HepG2 (cell line): ENCODE data around the gene SH3PXD2A. TPM values are rescaled to one million over a fixed set of nuclear protein-coding genes. Genes with fewer than 3 reads are reported as not detected.

Experiments
- CREB1 ChIP-seq, 2 experiments: fragments of 450-650 bp in 1 of 2; IDR thresholded peaks; 2 replicates each; pipeline ENCODE4 v1.6.1; 2016 to 2017; ENCODE audit warnings: control low read depth in 1 of 2, mild to moderate bottlenecking in 1 of 2, missing compliant biosample characterization in 1 of 2, missing genetic modification characterization in 1 of 2
- FOXA1 ChIP-seq, 2 experiments: fragments of 450-650 bp in 1 of 2; sonication (generic) in 1 of 2; formaldehyde crosslinking in 1 of 2; IDR thresholded peaks; 2 replicates each; pipeline versions ENCODE4 v1.4.0 to v1.6.1; 2016 to 2020; ENCODE audit warnings: missing genetic modification reagents in 1 of 2
- KLF6 ChIP-seq: IDR thresholded peaks from 2 replicates; pipeline ENCODE4 v1.8.0; 2016; ENCODE audit warnings: missing biosample characterization, missing genetic modification reagents
- NRL ChIP-seq: sonication (generic); formaldehyde crosslinking; IDR thresholded peaks from 2 replicates; pipeline ENCODE4 v1.5.0; 2020; ENCODE audit warnings: missing genetic modification reagents, mild to moderate bottlenecking, moderate library complexity, borderline replicate concordance
- PAX8 ChIP-seq: sonication (generic); formaldehyde crosslinking; IDR thresholded peaks from 2 replicates; pipeline ENCODE4 v1.8.0; 2022; ENCODE audit warnings: mild to moderate bottlenecking, missing genetic modification reagents, borderline replicate concordance
- SNRNP70 ChIP-seq: fragments of 200-400 bp; formaldehyde crosslinking; IDR thresholded peaks from 2 replicates; pipeline ENCODE4 v1.6.1; 2017; ENCODE audit warnings: mild to moderate bottlenecking, low read depth, low read length, moderate library complexity
- SRF ChIP-seq: IDR thresholded peaks from 2 replicates; pipeline ENCODE4 v1.6.1; 2011; ENCODE audit warnings: mild to moderate bottlenecking, low read depth, low read length, moderate library complexity
- ZMYM2 ChIP-seq: sonication (generic); formaldehyde crosslinking; IDR thresholded peaks from 2 replicates; pipeline ENCODE4 v1.8.0; 2022; ENCODE audit warnings: mild to moderate bottlenecking, missing genetic modification reagents
- ZNF251 ChIP-seq: sonication (generic); formaldehyde crosslinking; IDR thresholded peaks from 2 replicates; pipeline ENCODE4 v1.9.0; 2021; ENCODE audit warnings: mild to moderate bottlenecking, missing genetic modification reagents
- ZNF260 ChIP-seq: sonication (generic); formaldehyde crosslinking; IDR thresholded peaks from 2 replicates; pipeline ENCODE4 v1.4.0; 2020; ENCODE audit warnings: missing genetic modification reagents, low read depth, mild to moderate bottlenecking, borderline replicate concordance
- ZNF558 ChIP-seq: sonication (generic); formaldehyde crosslinking; IDR thresholded peaks from 2 replicates; pipeline ENCODE4 v1.9.0; 2022; ENCODE audit warnings: mild to moderate bottlenecking, missing genetic modification reagents, borderline replicate concordance
- ZNF792 ChIP-seq: IDR thresholded peaks from 2 replicates; pipeline ENCODE4 v1.6.1; 2016
- polyA plus RNA-seq, 8 experiments: library from polyadenylated mRNA; depleted of rRNA in 3 of 8; stranded (reverse) in 7 of 8; unstranded in 1 of 8; fragments of >200 nt; fragmentation: Illumina TruSeq in 4 of 8; extraction: Trizol in 4 of 8; gene quantifications; 2 replicates each; pipeline versions ENCODE4 v1.2.1 to v1.2.3, GENCODE V29; 2011 to 2016; ENCODE audit warnings: low read depth in 4 of 8, missing spikeins in 1 of 8, mixed read lengths in 1 of 8; ENCODE audit not compliant: insufficient read depth in 1 of 8
- total RNA-seq, 5 experiments: library from RNA; depleted of rRNA; stranded (reverse); fragments of >200 nt; fragmentation: Illumina TruSeq; extraction: Trizol; gene quantifications; 2 replicates each; pipeline ENCODE4 v1.2.3, GENCODE V29; 2016; ENCODE audit warnings: low read depth in 1 of 5
- TF ChIP-seq, protein P1 (sequence below): sonication (generic); formaldehyde crosslinking; IDR thresholded peaks from 2 replicates; pipeline ENCODE4 v1.4.0; 2020; ENCODE audit warnings: missing genetic modification reagents, borderline replicate concordance
- TF ChIP-seq, protein P2 (sequence below): sonication (generic); formaldehyde crosslinking; IDR thresholded peaks from 2 replicates; pipeline ENCODE4 v1.4.0; 2020; ENCODE audit warnings: missing genetic modification reagents, borderline replicate concordance
- TF ChIP-seq, protein P3 (sequence below): sonication (generic); formaldehyde crosslinking; IDR thresholded peaks from 2 replicates; pipeline ENCODE4 v1.8.0; 2022; ENCODE audit warnings: missing genetic modification reagents, low read depth, mild to moderate bottlenecking, borderline replicate concordance
- TF ChIP-seq, protein P4 (sequence below): sonication (generic); formaldehyde crosslinking; IDR thresholded peaks from 2 replicates; pipeline ENCODE4 v1.4.0; 2020; ENCODE audit warnings: mild to moderate bottlenecking, missing genetic modification reagents

The SH3PXD2A gene
- total and polyA plus RNA-seq, 2 of the 13 experiments (the other 11 are each of a cell fraction or from before 2014, with no cell fraction given): 11.1 to 11.3 TPM

DNA sequence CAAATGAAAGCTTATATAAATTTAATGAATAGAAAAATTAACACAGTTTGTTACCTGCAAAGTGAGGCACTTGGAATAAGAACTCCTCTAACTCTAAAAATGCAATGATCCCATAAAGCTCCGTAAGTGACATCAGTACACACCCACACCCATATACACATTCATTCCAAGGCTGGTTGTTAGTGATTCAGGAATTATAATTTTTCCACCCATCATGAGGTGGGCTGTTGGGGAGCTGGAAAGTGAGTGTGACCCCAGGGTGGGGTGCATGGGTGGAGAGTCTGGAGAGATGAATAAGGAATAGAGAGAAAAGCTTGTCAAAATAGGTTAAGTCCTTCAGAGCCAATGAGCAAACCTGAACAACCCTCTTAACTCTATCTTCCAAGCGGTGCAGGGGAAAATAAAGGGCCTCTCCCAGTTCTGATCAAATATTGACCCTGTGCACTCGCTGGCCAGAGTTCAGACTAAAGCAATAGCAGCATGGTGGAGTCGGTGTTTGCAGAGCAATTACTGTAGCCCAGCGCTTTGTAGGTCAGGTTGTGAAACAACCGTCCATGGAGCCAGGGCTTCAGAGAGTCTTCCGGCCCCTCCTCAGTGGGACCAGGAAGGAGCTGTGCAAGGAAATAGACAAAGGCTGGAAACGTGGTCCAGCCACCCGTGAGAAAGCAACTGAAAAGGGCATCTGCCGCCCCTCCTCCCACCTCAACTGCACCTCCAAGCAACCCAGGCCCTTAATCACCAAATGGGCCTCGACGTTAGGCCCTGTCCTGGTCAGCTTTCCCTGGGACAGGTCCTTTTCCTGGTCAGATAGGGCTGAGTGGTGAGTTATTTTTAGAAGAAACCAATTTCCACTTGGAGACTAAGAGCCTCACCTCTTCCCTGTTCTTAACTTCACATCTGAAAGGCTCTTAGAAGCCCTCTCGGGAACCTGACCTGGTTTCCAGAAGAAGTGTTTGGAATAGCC lies 61.2 kb downstream of the SH3PXD2A start (continued):
- TF ChIP-seq NRL (CRISPR knock-in tag) (0 out of 2 replicates have a peak, but pooled peaks have one; percentile 60), PAX8 (no peak), ZMYM2 (peak; percentile 53; the same call in 1 of the 2 replicates), ZNF792 (CRISPR knock-in tag) (peak; percentile 93), SRF (no peak; the same call in 1 of the 2 replicates), ZNF260 (CRISPR knock-in tag) (no peak), CREB1 (IDR thresholded peaks at IDR 0.05) (no peak), CREB1 (CRISPR knock-in tag; IDR thresholded peaks at IDR 0.05) (peak; percentile 80), SNRNP70 (no peak), ZNF558 (CRISPR knock-in tag) (no peak), FOXA1 (IDR thresholded peaks at IDR 0.05) (peak; percentile 96), FOXA1 (CRISPR knock-in tag; IDR thresholded peaks at IDR 0.05) (peak; percentile 100), KLF6 (CRISPR knock-in tag) (peak; percentile 86), ZNF251 (CRISPR knock-in tag) (no peak)
- TF ChIP-seq, protein P1, sequence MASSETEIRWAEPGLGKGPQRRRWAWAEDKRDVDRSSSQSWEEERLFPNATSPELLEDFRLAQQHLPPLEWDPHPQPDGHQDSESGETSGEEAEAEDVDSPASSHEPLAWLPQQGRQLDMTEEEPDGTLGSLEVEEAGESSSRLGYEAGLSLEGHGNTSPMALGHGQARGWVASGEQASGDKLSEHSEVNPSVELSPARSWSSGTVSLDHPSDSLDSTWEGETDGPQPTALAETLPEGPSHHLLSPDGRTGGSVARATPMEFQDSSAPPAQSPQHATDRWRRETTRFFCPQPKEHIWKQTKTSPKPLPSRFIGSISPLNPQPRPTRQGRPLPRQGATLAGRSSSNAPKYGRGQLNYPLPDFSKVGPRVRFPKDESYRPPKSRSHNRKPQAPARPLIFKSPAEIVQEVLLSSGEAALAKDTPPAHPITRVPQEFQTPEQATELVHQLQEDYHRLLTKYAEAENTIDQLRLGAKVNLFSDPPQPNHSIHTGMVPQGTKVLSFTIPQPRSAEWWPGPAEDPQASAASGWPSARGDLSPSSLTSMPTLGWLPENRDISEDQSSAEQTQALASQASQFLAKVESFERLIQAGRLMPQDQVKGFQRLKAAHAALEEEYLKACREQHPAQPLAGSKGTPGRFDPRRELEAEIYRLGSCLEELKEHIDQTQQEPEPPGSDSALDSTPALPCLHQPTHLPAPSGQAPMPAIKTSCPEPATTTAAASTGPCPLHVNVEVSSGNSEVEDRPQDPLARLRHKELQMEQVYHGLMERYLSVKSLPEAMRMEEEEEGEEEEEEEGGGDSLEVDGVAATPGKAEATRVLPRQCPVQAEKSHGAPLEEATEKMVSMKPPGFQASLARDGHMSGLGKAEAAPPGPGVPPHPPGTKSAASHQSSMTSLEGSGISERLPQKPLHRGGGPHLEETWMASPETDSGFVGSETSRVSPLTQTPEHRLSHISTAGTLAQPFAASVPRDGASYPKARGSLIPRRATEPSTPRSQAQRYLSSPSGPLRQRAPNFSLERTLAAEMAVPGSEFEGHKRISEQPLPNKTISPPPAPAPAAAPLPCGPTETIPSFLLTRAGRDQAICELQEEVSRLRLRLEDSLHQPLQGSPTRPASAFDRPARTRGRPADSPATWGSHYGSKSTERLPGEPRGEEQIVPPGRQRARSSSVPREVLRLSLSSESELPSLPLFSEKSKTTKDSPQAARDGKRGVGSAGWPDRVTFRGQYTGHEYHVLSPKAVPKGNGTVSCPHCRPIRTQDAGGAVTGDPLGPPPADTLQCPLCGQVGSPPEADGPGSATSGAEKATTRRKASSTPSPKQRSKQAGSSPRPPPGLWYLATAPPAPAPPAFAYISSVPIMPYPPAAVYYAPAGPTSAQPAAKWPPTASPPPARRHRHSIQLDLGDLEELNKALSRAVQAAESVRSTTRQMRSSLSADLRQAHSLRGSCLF (CRISPR knock-in tag): no peak
- TF ChIP-seq, protein P2, sequence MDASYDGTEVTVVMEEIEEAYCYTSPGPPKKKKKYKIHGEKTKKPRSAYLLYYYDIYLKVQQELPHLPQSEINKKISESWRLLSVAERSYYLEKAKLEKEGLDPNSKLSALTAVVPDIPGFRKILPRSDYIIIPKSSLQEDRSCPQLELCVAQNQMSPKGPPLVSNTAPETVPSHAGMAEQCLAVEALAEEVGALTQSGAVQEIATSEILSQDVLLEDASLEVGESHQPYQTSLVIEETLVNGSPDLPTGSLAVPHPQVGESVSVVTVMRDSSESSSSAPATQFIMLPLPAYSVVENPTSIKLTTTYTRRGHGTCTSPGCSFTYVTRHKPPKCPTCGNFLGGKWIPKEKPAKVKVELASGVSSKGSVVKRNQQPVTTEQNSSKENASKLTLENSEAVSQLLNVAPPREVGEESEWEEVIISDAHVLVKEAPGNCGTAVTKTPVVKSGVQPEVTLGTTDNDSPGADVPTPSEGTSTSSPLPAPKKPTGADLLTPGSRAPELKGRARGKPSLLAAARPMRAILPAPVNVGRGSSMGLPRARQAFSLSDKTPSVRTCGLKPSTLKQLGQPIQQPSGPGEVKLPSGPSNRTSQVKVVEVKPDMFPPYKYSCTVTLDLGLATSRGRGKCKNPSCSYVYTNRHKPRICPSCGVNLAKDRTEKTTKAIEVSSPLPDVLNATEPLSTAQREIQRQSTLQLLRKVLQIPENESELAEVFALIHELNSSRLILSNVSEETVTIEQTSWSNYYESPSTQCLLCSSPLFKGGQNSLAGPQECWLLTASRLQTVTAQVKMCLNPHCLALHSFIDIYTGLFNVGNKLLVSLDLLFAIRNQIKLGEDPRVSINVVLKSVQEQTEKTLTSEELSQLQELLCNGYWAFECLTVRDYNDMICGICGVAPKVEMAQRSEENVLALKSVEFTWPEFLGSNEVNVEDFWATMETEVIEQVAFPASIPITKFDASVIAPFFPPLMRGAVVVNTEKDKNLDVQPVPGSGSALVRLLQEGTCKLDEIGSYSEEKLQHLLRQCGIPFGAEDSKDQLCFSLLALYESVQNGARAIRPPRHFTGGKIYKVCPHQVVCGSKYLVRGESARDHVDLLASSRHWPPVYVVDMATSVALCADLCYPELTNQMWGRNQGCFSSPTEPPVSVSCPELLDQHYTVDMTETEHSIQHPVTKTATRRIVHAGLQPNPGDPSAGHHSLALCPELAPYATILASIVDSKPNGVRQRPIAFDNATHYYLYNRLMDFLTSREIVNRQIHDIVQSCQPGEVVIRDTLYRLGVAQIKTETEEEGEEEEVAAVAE (CRISPR knock-in tag): peak; percentile 66
- TF ChIP-seq, protein P3, sequence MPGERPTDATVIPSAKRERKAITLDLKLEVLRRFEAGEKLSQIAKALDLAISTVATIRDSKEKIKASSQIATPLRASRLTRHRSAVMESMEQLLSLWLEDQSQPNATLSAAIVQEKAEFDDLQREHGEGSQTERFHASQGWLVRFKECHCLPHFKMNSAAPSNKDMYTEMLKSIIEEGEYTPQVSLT: no peak
- TF ChIP-seq, protein P4, sequence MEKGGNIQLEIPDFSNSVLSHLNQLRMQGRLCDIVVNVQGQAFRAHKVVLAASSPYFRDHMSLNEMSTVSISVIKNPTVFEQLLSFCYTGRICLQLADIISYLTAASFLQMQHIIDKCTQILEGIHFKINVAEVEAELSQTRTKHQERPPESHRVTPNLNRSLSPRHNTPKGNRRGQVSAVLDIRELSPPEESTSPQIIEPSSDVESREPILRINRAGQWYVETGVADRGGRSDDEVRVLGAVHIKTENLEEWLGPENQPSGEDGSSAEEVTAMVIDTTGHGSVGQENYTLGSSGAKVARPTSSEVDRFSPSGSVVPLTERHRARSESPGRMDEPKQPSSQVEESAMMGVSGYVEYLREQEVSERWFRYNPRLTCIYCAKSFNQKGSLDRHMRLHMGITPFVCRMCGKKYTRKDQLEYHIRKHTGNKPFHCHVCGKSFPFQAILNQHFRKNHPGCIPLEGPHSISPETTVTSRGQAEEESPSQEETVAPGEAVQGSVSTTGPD (CRISPR knock-in tag): peak; percentile 84; the same call in 1 of the 2 replicates
